Activated CD8-positive, alpha-beta T cell treated with anti-CD3 and anti-CD28 coated beads for 36 hours (primary cell): ENCODE data around the gene MOB3A. TPM values are rescaled to one million over a fixed set of nuclear protein-coding genes. Genes with fewer than 3 reads are reported as not detected.

Experiments used
- ATAC-seq: fragments of 200-7000 bp; cut with Tn5 transposase; one replicate; pipeline ENCODE4 v1.10.0; 2021; ENCODE audit warnings: mild to moderate bottlenecking, moderate library complexity
- CTCF ChIA-PET: fragments of 350-600 bp; sonication (Branson Sonifier 250); formaldehyde crosslinking; loops from one replicate; lab custom pipeline; 2021; ENCODE audit warnings: antibody characterized with exemption; lab: Charles Lee
- POLR2A ChIA-PET: fragments of 350-600 bp; sonication (Branson Sonifier 250); formaldehyde crosslinking; loops from one replicate; lab custom pipeline; 2021; ENCODE audit warnings: antibody characterized with exemption; lab: Charles Lee
- DNase-seq: peaks from one replicate; pipeline ENCODE4 v3.0.0-alpha.2; 2020
- H3K27ac Mint-ChIP-seq: one replicate; pipeline ENCODE4 v1.8.0; 2021; ENCODE audit warnings: mild to moderate bottlenecking, mixed read lengths
- H3K27me3 Mint-ChIP-seq: one replicate; pipeline ENCODE4 v1.8.0; 2021; ENCODE audit warnings: mixed read lengths
- H3K36me3 Mint-ChIP-seq: one replicate; pipeline ENCODE4 v1.8.0; 2021; ENCODE audit warnings: low read depth, mixed read lengths
- H3K4me1 Mint-ChIP-seq: one replicate; pipeline ENCODE4 v1.8.0; 2021; ENCODE audit warnings: low read depth, mixed read lengths
- H3K4me3 Mint-ChIP-seq: one replicate; pipeline ENCODE4 v1.8.0; 2021; ENCODE audit warnings: mild to moderate bottlenecking, moderate library complexity, mixed read lengths
- H3K9me3 Mint-ChIP-seq: one replicate; pipeline ENCODE4 v1.8.0; 2021; ENCODE audit warnings: mixed read lengths
- intact Hi-C: fragments of 100-400 bp; cut with micrococcal nuclease; formaldehyde crosslinking; loops from one replicate; pipeline ENCODE4 v1.10.0; 2022
- total RNA-seq, 2 experiments: library from RNA; stranded (reverse); gene quantifications; one replicate each; pipeline ENCODE4 v1.2.3, GENCODE V29; 2021
- TF ChIP-seq, protein P1 (sequence below): fragments of 200-600 bp; IDR thresholded peaks from one replicate; pipeline ENCODE4 v1.8.0; 2022; ENCODE audit warnings: antibody characterized with exemption, mild to moderate bottlenecking

MOB3A gene
- total RNA-seq, 2 experiments from 2014 or later, result 175 to 185 TPM

DNA sequence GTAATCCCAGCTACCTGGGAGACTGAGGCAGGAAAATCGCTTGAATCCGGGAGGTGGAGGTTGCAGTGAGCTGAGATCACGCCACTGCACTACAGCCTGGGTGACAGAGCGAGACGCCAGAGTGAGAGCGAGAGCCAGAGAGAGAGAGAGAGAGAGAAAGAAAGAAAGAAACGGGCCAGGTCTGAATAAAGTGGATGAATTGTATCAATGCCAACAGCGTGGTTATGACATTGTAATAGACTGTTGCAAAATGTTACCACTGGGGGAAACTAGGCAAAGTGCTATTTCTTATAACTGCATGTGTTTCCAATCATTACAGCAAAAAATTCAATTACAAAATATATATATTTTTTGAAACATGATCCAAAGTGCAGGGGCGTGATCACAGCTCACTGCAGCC lies 68.8 kb downstream of the MOB3A start:
- ChIA-PET POLR2A (no interaction called here), CTCF (interaction anchor here (2.5 kb wide), 1 partner anchor 42 kb away, joined by 9 read pairs; no protein-coding TSS in a partner anchor)
- peaks cover 3% of the 10 kb centered on the region for H3K9me3 Mint-ChIP-seq
- H3K36me3 Mint-ChIP-seq, result peaks cover 1% of the 10 kb centered on the region
- no peak overlapping the region for H3K27ac Mint-ChIP-seq
- intact Hi-C loops, result no loop called here
- no peak for DNase-seq
- no peak for ATAC-seq
- H3K4me3 Mint-ChIP-seq, result no peak overlapping the region
- peaks cover 13% of the 10 kb centered on the region for H3K4me1 Mint-ChIP-seq
- TF ChIP-seq, protein P1, sequence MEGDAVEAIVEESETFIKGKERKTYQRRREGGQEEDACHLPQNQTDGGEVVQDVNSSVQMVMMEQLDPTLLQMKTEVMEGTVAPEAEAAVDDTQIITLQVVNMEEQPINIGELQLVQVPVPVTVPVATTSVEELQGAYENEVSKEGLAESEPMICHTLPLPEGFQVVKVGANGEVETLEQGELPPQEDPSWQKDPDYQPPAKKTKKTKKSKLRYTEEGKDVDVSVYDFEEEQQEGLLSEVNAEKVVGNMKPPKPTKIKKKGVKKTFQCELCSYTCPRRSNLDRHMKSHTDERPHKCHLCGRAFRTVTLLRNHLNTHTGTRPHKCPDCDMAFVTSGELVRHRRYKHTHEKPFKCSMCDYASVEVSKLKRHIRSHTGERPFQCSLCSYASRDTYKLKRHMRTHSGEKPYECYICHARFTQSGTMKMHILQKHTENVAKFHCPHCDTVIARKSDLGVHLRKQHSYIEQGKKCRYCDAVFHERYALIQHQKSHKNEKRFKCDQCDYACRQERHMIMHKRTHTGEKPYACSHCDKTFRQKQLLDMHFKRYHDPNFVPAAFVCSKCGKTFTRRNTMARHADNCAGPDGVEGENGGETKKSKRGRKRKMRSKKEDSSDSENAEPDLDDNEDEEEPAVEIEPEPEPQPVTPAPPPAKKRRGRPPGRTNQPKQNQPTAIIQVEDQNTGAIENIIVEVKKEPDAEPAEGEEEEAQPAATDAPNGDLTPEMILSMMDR, result no peak
- H3K27me3 Mint-ChIP-seq, result no peaks in the 10 kb centered on the region

DNA sequence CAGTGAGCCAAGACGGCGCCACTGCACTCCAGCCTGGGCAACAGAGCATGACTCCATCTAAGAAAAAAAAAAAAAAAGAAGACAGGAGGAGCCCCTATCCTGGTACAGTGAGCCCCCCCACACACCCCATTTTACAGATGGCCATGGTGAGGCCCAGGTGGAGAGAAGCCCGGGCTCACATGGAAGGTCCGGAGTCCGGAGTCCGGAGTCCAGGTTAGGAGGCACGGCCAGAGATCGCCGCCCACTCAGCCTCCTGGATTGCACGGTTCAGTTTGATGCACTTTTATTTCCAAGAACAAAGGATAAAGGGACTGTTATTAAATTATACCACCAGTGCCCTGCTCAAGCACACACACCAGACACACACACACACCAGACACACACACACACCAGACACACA lies 69.4 kb downstream of the MOB3A start:
- CTCF ChIA-PET, result no interaction called here
- DNase-seq, result no peak
- intact Hi-C loops, result no loop called here
- no peak for ATAC-seq
- Mint-ChIP-seq H3K9me3 (peaks cover 3% of the 10 kb centered on the region), H3K4me1 (peaks cover 7% of the 10 kb centered on the region), H3K36me3 (peaks cover 1% of the 10 kb centered on the region), H3K4me3 (no peak overlapping the region), H3K27ac (no peak overlapping the region), H3K27me3 (no peaks in the 10 kb centered on the region)
- POLR2A ChIA-PET, result no interaction called here
- TF ChIP-seq, protein P1, result no peak

DNA sequence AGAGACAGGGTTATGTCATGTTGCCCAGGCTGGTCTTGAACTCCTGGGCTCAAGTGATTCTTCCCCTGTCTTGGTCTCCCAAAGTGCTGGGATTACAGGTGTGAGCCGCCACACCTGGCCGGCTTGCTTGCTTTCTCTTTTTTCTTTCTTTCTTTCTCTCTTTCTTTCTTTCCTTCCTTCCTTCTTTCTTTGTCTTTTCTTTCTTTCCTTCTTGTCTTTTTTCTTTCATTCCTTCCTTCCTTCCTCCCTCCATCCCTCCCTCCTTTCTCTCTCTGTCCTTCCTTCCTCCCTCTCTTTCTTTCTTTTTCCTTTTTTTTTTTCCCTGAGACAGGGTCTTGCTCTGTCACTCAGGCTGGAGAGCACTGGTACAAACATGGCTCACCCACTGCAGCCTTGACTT lies 73.8 kb downstream of the MOB3A start:
- ChIA-PET CTCF (interaction anchor here (0.9 to 6.5 kb wide), 3 partner anchors 13 to 101 kb away, joined by 3 to 25 read pairs (median 3); no protein-coding TSS in a partner anchor), POLR2A (interaction anchor here (1.0 kb wide), 1 partner anchor 68 kb away, joined by 3 read pairs; no protein-coding TSS in a partner anchor)
- TF ChIP-seq, protein P1, result no peak
- Mint-ChIP-seq H3K27ac (no peak overlapping the region), H3K36me3 (peaks cover 1% of the 10 kb centered on the region), H3K4me1 (peaks cover 4% of the 10 kb centered on the region), H3K27me3 (no peaks in the 10 kb centered on the region), H3K4me3 (no peak overlapping the region), H3K9me3 (peaks cover 3% of the 10 kb centered on the region)
- ATAC-seq (no peak), DNase-seq (no peak)
- intact Hi-C loops, result loop anchor here (5.0 kb wide), 1 partner anchor 65 kb away; no protein-coding TSS in a partner anchor

DNA sequence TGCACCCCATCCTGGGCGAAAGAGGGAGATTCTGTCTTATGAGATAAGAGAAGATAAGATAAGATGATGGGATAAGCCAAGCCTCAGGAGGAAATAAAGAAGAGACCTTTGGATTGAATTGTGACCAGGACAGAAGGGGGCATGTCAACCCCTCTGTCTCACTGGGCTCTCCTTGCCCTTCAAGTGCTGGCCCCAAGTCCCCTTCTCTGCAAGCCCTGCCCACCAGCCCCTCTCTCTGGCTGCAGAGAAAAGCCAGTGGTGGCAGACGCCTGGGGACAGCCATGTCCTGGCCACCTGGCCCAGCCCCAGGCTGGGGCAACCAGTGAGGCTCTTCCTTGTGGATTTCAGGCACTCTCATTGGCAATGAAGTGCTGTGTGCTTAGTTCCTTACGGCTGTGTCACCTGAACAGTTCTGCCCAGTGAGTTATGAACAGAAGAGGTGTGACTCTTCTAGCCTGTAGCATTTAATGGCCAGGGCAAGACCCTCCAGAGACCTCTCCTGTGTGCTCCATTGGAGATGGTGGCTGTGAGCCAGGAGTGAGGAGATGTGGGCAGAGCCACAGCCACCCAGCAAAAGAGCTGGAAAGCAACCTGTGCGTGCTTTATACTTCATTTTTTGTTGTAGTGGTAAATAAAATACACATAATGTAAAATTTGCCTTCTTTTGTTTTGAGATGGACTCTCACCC lies 74.5 kb downstream of the MOB3A start:
- Mint-ChIP-seq H3K4me1 (peaks cover 4% of the 10 kb centered on the region), H3K9me3 (peaks cover 3% of the 10 kb centered on the region), H3K27ac (no peak overlapping the region), H3K36me3 (peaks cover 1% of the 10 kb centered on the region), H3K4me3 (no peak overlapping the region), H3K27me3 (no peaks in the 10 kb centered on the region)
- TF ChIP-seq, protein P1, result no peak
- CTCF ChIA-PET, result interaction anchor here (2.8 to 6.5 kb wide), 2 partner anchors 12 to 48 kb away, joined by 14 to 25 read pairs; no protein-coding TSS in a partner anchor
- POLR2A ChIA-PET, result no interaction called here
- ATAC-seq (no peak), DNase-seq (no peak)
- intact Hi-C loops, result loop anchor here (5.0 kb wide), 1 partner anchor 66 kb away; no protein-coding TSS in a partner anchor

Other genes starting within 250 kb of the MOB3A start
- 10 to 100 TPM; 43.4 to 46.8 TPM for gene REXO1, start 247.8 kb downstream of the MOB3A start, total RNA-seq
- gene KLF16, start 232.7 kb downstream of the MOB3A start, total RNA-seq, result 10 to 100 TPM; 25.6 to 27.7 TPM
- gene ABHD17A, start 210.8 kb downstream of the MOB3A start, total RNA-seq, result 100 to 1,000 TPM; 112 to 113 TPM
- 1 to 10 TPM; 5.3 to 6.7 TPM for gene ADAT3, start 190.9 kb downstream of the MOB3A start, total RNA-seq
- gene SCAMP4, start 190.9 kb downstream of the MOB3A start, total RNA-seq, result 10 to 100 TPM; 23.1 to 25.1 TPM
- 10 to 100 TPM; 51.9 to 57.5 TPM for gene CSNK1G2, start 155.2 kb downstream of the MOB3A start, total RNA-seq
- 10 to 100 TPM; 36.5 to 44.6 TPM for gene BTBD2, start 80.6 kb downstream of the MOB3A start, total RNA-seq
- gene MKNK2, start 45.1 kb downstream of the MOB3A start, total RNA-seq, result 100 to 1,000 TPM; 323 to 327 TPM
- gene IZUMO4, start 589 bp upstream of the MOB3A start, total RNA-seq, result 10 to 100 TPM; 22.6 to 23.0 TPM
- 10 to 100 TPM; 73.7 to 74.1 TPM for gene AP3D1, start 55.2 kb upstream of the MOB3A start, total RNA-seq
- gene DOT1L, start 67.6 kb upstream of the MOB3A start, total RNA-seq, result 10 to 100 TPM; 92.7 to 96.6 TPM
- gene PLEKHJ1, start 140.0 kb upstream of the MOB3A start, total RNA-seq, result 10 to 100 TPM; 65.3 to 72.8 TPM
- 100 to 1,000 TPM; 157 to 163 TPM for gene SF3A2, start 140.5 kb upstream of the MOB3A start, total RNA-seq
- 1 to 10 TPM; 4.5 to 6.1 TPM for gene AMH, start 153.0 kb upstream of the MOB3A start, total RNA-seq
- 1 to 10 TPM; 1.0 TPM for gene JSRP1, start 160.1 kb upstream of the MOB3A start, total RNA-seq
- not detected for gene PEAK3, start 185.8 kb upstream of the MOB3A start, total RNA-seq
- under 1 TPM; 0.16 to 0.27 TPM for gene LINGO3, start 211.8 kb upstream of the MOB3A start, total RNA-seq
- 100 to 1,000 TPM; 154 to 162 TPM for gene LSM7, start 232.3 kb upstream of the MOB3A start, total RNA-seq
- 10 to 100 TPM; 52.8 to 54.3 TPM for gene SPPL2B, start 232.4 kb upstream of the MOB3A start, total RNA-seq